WTC11 (cell line): ENCODE measurements around the gene AOAH. TPM values are rescaled to one million over a fixed set of nuclear protein-coding genes. Genes with fewer than 3 reads are reported as not detected.

Source experiments
- ATAC-seq: fragments of 200-7000 bp; cut with Tn5 transposase; 2 replicates; pipeline ENCODE4 v1.10.0; 2021; ENCODE audit warnings: mild to moderate bottlenecking, moderate library complexity
- CTCF ChIA-PET: fragments of 300-600 bp; sonication (Branson Sonifier 250); formaldehyde crosslinking; loops from one replicate; lab custom pipeline; 2021; ENCODE audit warnings: antibody characterized with exemption; lab: Charles Lee
- POLR2A ChIA-PET: fragments of 350-600 bp; sonication (Branson Sonifier 250); formaldehyde crosslinking; loops from one replicate; lab custom pipeline; 2021; ENCODE audit warnings: antibody characterized with exemption; lab: Charles Lee
- DNase-seq: peaks from one replicate; pipeline ENCODE4 v3.0.0; 2021; ENCODE audit warnings: low spot score
- H3K27ac Mint-ChIP-seq: 2 replicates; pipeline ENCODE4 v1.8.0; 2021; ENCODE audit warnings: mixed read lengths
- H3K27me3 Mint-ChIP-seq: 2 replicates; pipeline ENCODE4 v1.8.0; 2021; ENCODE audit warnings: low read depth, mild to moderate bottlenecking, moderate library complexity, mixed read lengths
- H3K36me3 Mint-ChIP-seq: 2 replicates; pipeline ENCODE4 v1.8.0; 2021; ENCODE audit warnings: mixed read lengths
- H3K4me1 Mint-ChIP-seq: 2 replicates; pipeline ENCODE4 v1.8.0; 2022; ENCODE audit warnings: mixed read lengths
- H3K4me3 Mint-ChIP-seq: 2 replicates; pipeline ENCODE4 v1.8.0; 2021; ENCODE audit warnings: mild to moderate bottlenecking, moderate library complexity, mixed read lengths
- H3K9me3 Mint-ChIP-seq: 2 replicates; pipeline ENCODE4 v1.8.0; 2021; ENCODE audit warnings: mixed read lengths
- AR ChIP-seq: fragments of 250-450 bp; sonication (Bioruptor Pico); IDR thresholded peaks from 2 replicates; pipeline ENCODE4 v1.9.0; 2021; ENCODE audit warnings: mild to moderate bottlenecking
- ATF2 ChIP-seq: sonication (generic); formaldehyde crosslinking; IDR thresholded peaks from 2 replicates; pipeline ENCODE4 v1.8.1; 2022; ENCODE audit warnings: low read depth, missing genetic modification reagents, borderline replicate concordance
- ATF3 ChIP-seq: sonication (generic); formaldehyde crosslinking; conservative IDR thresholded peaks from 2 replicates; pipeline ENCODE4 v1.8.1; 2022; ENCODE audit warnings: mild to moderate bottlenecking, missing genetic modification reagents
- CBFB ChIP-seq: sonication (generic); formaldehyde crosslinking; IDR thresholded peaks from 2 replicates; pipeline ENCODE4 v1.8.1; 2022; ENCODE audit warnings: mild to moderate bottlenecking, low read depth, missing genetic modification reagents
- ELF4 ChIP-seq: sonication (generic); formaldehyde crosslinking; IDR thresholded peaks from 2 replicates; pipeline ENCODE4 v1.8.1; 2022; ENCODE audit warnings: low read depth, mild to moderate bottlenecking, moderate library complexity, missing genetic modification reagents
- EMX1 ChIP-seq: fragments of 250-450 bp; sonication (Bioruptor Pico); IDR thresholded peaks from 2 replicates; pipeline ENCODE4 v1.8.0; 2021; ENCODE audit warnings: mild to moderate bottlenecking
- FOXJ3 ChIP-seq: sonication (generic); formaldehyde crosslinking; IDR thresholded peaks from 2 replicates; pipeline ENCODE4 v1.9.0; 2021; ENCODE audit warnings: missing genetic modification reagents, mild to moderate bottlenecking, borderline replicate concordance
- GTF2I ChIP-seq: fragments of 250-450 bp; sonication (Bioruptor Pico); conservative IDR thresholded peaks from 2 replicates; pipeline ENCODE4 v1.4.0; 2021; ENCODE audit warnings: mild to moderate bottlenecking
- HMGXB4 ChIP-seq: sonication (generic); formaldehyde crosslinking; IDR thresholded peaks from 2 replicates; pipeline ENCODE4 v1.8.1; 2023; ENCODE audit warnings: mild to moderate bottlenecking, moderate library complexity, missing genetic modification reagents
- IRF1 ChIP-seq: sonication (generic); formaldehyde crosslinking; IDR thresholded peaks from 2 replicates; pipeline ENCODE4 v1.8.0; 2023; ENCODE audit warnings: missing genetic modification reagents
- JAZF1 ChIP-seq: fragments of 250-450 bp; sonication (Bioruptor Pico); IDR thresholded peaks from 2 replicates; pipeline ENCODE4 v1.9.0; 2021; ENCODE audit warnings: moderate library complexity, mild to moderate bottlenecking, inconsistent platforms
- JUN ChIP-seq: sonication (generic); formaldehyde crosslinking; IDR thresholded peaks from 2 replicates; pipeline ENCODE4 v1.8.0; 2023; ENCODE audit warnings: mild to moderate bottlenecking, missing genetic modification reagents
- MXD4 ChIP-seq: fragments of 250-450 bp; sonication (Bioruptor Pico); IDR thresholded peaks from 2 replicates; pipeline ENCODE4 v1.8.0; 2021; ENCODE audit warnings: mild to moderate bottlenecking, moderate library complexity, borderline replicate concordance
- NR1H2 ChIP-seq: sonication (generic); formaldehyde crosslinking; IDR thresholded peaks from 2 replicates; pipeline ENCODE4 v1.9.0; 2021; ENCODE audit warnings: mild to moderate bottlenecking, moderate library complexity, missing genetic modification reagents
- PREB ChIP-seq: sonication (generic); formaldehyde crosslinking; IDR thresholded peaks from 2 replicates; pipeline ENCODE4 v1.8.1; 2022; ENCODE audit warnings: mild to moderate bottlenecking, missing genetic modification reagents, moderate library complexity, borderline replicate concordance
- SP1 ChIP-seq: sonication (generic); formaldehyde crosslinking; conservative IDR thresholded peaks from 2 replicates; pipeline ENCODE4 v1.8.1; 2022; ENCODE audit warnings: missing genetic modification reagents
- TP53 ChIP-seq: sonication (generic); formaldehyde crosslinking; IDR thresholded peaks from 2 replicates; pipeline ENCODE4 v1.8.1; 2023; ENCODE audit warnings: mild to moderate bottlenecking, missing genetic modification reagents
- USF2 ChIP-seq: sonication (generic); formaldehyde crosslinking; IDR thresholded peaks from 2 replicates; pipeline ENCODE4 v1.8.1; 2023; ENCODE audit warnings: mild to moderate bottlenecking, missing genetic modification reagents, moderate library complexity
- ZBTB21 ChIP-seq: sonication (generic); formaldehyde crosslinking; IDR thresholded peaks from 2 replicates; pipeline ENCODE4 v1.8.1; 2023; ENCODE audit warnings: mild to moderate bottlenecking, missing genetic modification reagents, borderline replicate concordance
- ZNF138 ChIP-seq: sonication (generic); formaldehyde crosslinking; conservative IDR thresholded peaks from 2 replicates; pipeline ENCODE4 v1.8.1; 2022; ENCODE audit warnings: mild to moderate bottlenecking, moderate library complexity, missing genetic modification reagents
- ZNF532 ChIP-seq: fragments of 250-450 bp; sonication (Bioruptor Pico); IDR thresholded peaks from 2 replicates; pipeline ENCODE4 v1.9.0; 2021; ENCODE audit warnings: mild to moderate bottlenecking, borderline replicate concordance
- total RNA-seq: library from RNA; stranded (reverse); gene quantifications from 3 replicates; pipeline ENCODE4 v1.2.3, GENCODE V29; 2021

AOAH gene
- total RNA-seq, 1 experiment from 2014 or later: 0.31 TPM

- ChIA-PET CTCF (no interaction called here), POLR2A (no interaction called here)
- H3K4me1 Mint-ChIP-seq: no peaks in the 10 kb centered on the region
- ATAC-seq: no peak
- DNase-seq: no peak
- no peaks in the 10 kb centered on the region for H3K27me3 Mint-ChIP-seq
- no peak for TF ChIP-seq ELF4 (CRISPR knock-in tag)
- TF ChIP-seq ZNF532: no peak
- TF ChIP-seq GTF2I (CRISPR knock-in tag): no peak
- no peak for TF ChIP-seq MXD4
- TF ChIP-seq TP53 (CRISPR knock-in tag): no peak
- no peak for TF ChIP-seq ATF3 (CRISPR knock-in tag)
- TF ChIP-seq ZBTB21 (CRISPR knock-in tag): no peak
- TF ChIP-seq NR1H2 (CRISPR knock-in tag): no peak
- no peak overlapping the region for H3K27ac Mint-ChIP-seq
- H3K4me3 Mint-ChIP-seq: no peak overlapping the region
- peaks cover 19% of the 10 kb centered on the region for H3K9me3 Mint-ChIP-seq
- no peaks in the 10 kb centered on the region for H3K36me3 Mint-ChIP-seq
Observed at GRCh38 chr7:36732806-36733205, 8.5 kb upstream of the AOAH start.

- POLR2A ChIA-PET: no interaction called here
- no peak for TF ChIP-seq EMX1
- no peak for TF ChIP-seq ZNF138
- TF ChIP-seq FOXJ3: no peak
- no peak for TF ChIP-seq SP1
- no peak for TF ChIP-seq AR
- no peak for TF ChIP-seq ATF2
- TF ChIP-seq USF2 (CRISPR knock-in tag): no peak
- TF ChIP-seq JAZF1: no peak
- no peak for TF ChIP-seq HMGXB4
- TF ChIP-seq IRF1: no peak
- TF ChIP-seq JUN (CRISPR knock-in tag): no peak
- no peak for TF ChIP-seq CBFB (CRISPR knock-in tag)
- TF ChIP-seq PREB (CRISPR knock-in tag): no peak
- TF ChIP-seq NR1H2 (CRISPR knock-in tag): no peak
Observed at GRCh38 chr7:36730046-36730445, 5.8 kb upstream of the AOAH start.

More at GRCh38 chr7:36730046-36730445, 5.8 kb upstream of the AOAH start:
- Mint-ChIP-seq H3K27me3 (no peaks in the 10 kb centered on the region), H3K36me3 (no peaks in the 10 kb centered on the region), H3K4me3 (no peak overlapping the region), H3K4me1 (no peaks in the 10 kb centered on the region), H3K9me3 (peaks cover 19% of the 10 kb centered on the region), H3K27ac (no peak overlapping the region)
- ATAC-seq (no peak), DNase-seq (no peak)
- CTCF ChIA-PET: no interaction called here
